HCT116 (cell line): Measurements from ENCODE around the gene TTLL11. TPM values are rescaled to one million over a fixed set of nuclear protein-coding genes. Genes with fewer than 3 reads are reported as not detected.

Source experiments
- ATAC-seq: fragments of 200-7000 bp; cut with Tn5 transposase; 2 replicates; pipeline ENCODE4 v1.9.1; 2020; ENCODE audit warnings: mild to moderate bottlenecking, moderate library complexity
- BruUV-seq: library from RNA; stranded (reverse); fragments of 400-500 nt; replicated peaks from 2 replicates; lab custom pipeline; 2021; lab: Mats Ljungman, UMichigan
- CTCF ChIA-PET: fragments of 300-600 bp; sonication (Branson Sonifier 250); formaldehyde crosslinking; loops from one replicate; lab custom pipeline; 2021; ENCODE audit warnings: antibody characterized with exemption; lab: Charles Lee
- POLR2A ChIA-PET: fragments of 300-600, 350-600 bp; sonication (Branson Sonifier 250); formaldehyde crosslinking; loops from one replicate; lab custom pipeline; 2021; ENCODE audit warnings: antibody characterized with exemption; lab: Charles Lee
- RAD21 ChIA-PET, 2 experiments: fragments of 300-600 bp; sonication (Branson Sonifier 250); formaldehyde crosslinking; loops; one replicate each; lab custom pipeline; 2023; ENCODE audit warnings: low total read pairs in 2 of 2; ENCODE audit not compliant: uncharacterized antibody in 2 of 2, unreplicated experiment in 2 of 2, low non-redundant PET in 1 of 2; lab: Charles Lee
- DNase-seq: peaks from one replicate; pipeline ENCODE4 v3.0.0-alpha.2; 2010; ENCODE audit warnings: low read depth, low spot score
- H2AFZ ChIP-seq: fragments of 200-600 bp; shearing (Covaris generic), sonication (generic); 2 replicates; pipeline ENCODE4 v1.6.1; 2017; ENCODE audit warnings: low read depth, mixed run types, mixed read lengths, antibody characterized with exemption, low read length; ENCODE audit not compliant: poor library complexity, severe bottlenecking
- H3K27ac ChIP-seq: 2 replicates; pipeline ENCODE4 v1.5.1; 2012; ENCODE audit warnings: low read depth, low read length
- H3K27me3 ChIP-seq: fragments of 200-600 bp; sonication (generic); 2 replicates; pipeline ENCODE4 v1.6.1; 2016; ENCODE audit warnings: mixed run types, low read length, mixed read lengths; ENCODE audit not compliant: insufficient read depth
- H3K36me3 ChIP-seq, 2 experiments: fragments of 200-500 bp in 1 of 2; fragments of 200-600 bp in 1 of 2; sonication (Bioruptor generic) in 1 of 2; sonication (generic) in 1 of 2; 2 replicates each; pipeline versions ENCODE4 v1.5.1 to v1.6.1; 2014 to 2016; ENCODE audit warnings: low read length in 2 of 2, inconsistent platforms in 1 of 2, mixed read lengths in 1 of 2, mixed run types in 1 of 2; ENCODE audit not compliant: insufficient read depth in 2 of 2, control insufficient read depth in 1 of 2
- H3K4me1 ChIP-seq, 2 experiments: fragments of 200-600 bp in 1 of 2; sonication (generic) in 1 of 2; 2 replicates each; pipeline versions ENCODE4 v1.5.1 to v1.6.1; 2012 to 2017; ENCODE audit warnings: low read length in 2 of 2, inconsistent platforms in 1 of 2, mild to moderate bottlenecking in 1 of 2, mixed read lengths in 1 of 2, mixed run types in 1 of 2, moderate library complexity in 1 of 2; ENCODE audit not compliant: insufficient read depth in 2 of 2, control insufficient read depth in 1 of 2
- H3K4me2 ChIP-seq: fragments of 200-600 bp; sonication (generic); 2 replicates; pipeline ENCODE4 v1.6.1; 2017; ENCODE audit warnings: mixed run types, low read length, mixed read lengths
- H3K4me3 ChIP-seq, 2 experiments: fragments of 200-600 bp in 1 of 2; sonication (generic) in 1 of 2; replicated peaks in 1 of 2; 2 replicates each; pipeline ENCODE4 v1.5.1; 2011 to 2016; ENCODE audit warnings: low read length in 2 of 2, control low read depth in 1 of 2, low read depth in 1 of 2, mild to moderate bottlenecking in 1 of 2, mixed read lengths in 1 of 2, mixed run types in 1 of 2
- H3K79me2 ChIP-seq: fragments of 200-600 bp; sonication (generic); 2 replicates; pipeline ENCODE4 v1.6.1; 2017; ENCODE audit warnings: mild to moderate bottlenecking, mixed run types, low read length, moderate library complexity, mixed read lengths; ENCODE audit not compliant: insufficient read depth
- H3K9ac ChIP-seq: fragments of 200-600 bp; sonication (generic); 2 replicates; pipeline ENCODE4 v1.6.1; 2016; ENCODE audit warnings: low read length, mixed read lengths
- H3K9me2 ChIP-seq: fragments of 200-600 bp; sonication (generic), shearing (Covaris generic); 2 replicates; pipeline ENCODE4 v1.6.1; 2017; ENCODE audit warnings: mixed run types, mild to moderate bottlenecking, moderate library complexity; ENCODE audit not compliant: insufficient read depth
- H3K9me3 ChIP-seq, 2 experiments: fragments of 200-500 bp in 1 of 2; fragments of 200-600 bp in 1 of 2; sonication (Bioruptor generic) in 1 of 2; sonication (generic) in 1 of 2; 2 replicates each; pipeline ENCODE4 v1.6.1; 2014 to 2017; ENCODE audit warnings: low read length in 2 of 2, mixed read lengths in 2 of 2, inconsistent platforms in 1 of 2, low read depth in 1 of 2, mild to moderate bottlenecking in 1 of 2, mixed run types in 1 of 2, moderate library complexity in 1 of 2; ENCODE audit not compliant: control insufficient read depth in 1 of 2, insufficient read depth in 1 of 2
- H4K20me1 ChIP-seq: fragments of 200-600 bp; sonication (generic), shearing (Covaris generic); 2 replicates; pipeline ENCODE4 v1.6.1; 2017; ENCODE audit warnings: mixed run types, mild to moderate bottlenecking, moderate library complexity; ENCODE audit not compliant: insufficient read depth
- CBX3 ChIP-seq: IDR thresholded peaks from 2 replicates; pipeline ENCODE4 v1.6.1; 2012; ENCODE audit warnings: low read depth
- EZH2 ChIP-seq: fragments of 200-600 bp; sonication (generic); IDR thresholded peaks from 2 replicates; pipeline ENCODE4 v1.6.1; 2017; ENCODE audit warnings: antibody characterized with exemption, mixed run types
- JUND ChIP-seq: IDR thresholded peaks from 2 replicates; pipeline ENCODE4 v1.6.1; 2012
- POLR2A ChIP-seq: IDR thresholded peaks from 2 replicates; pipeline ENCODE4 v1.7.0; 2011; ENCODE audit warnings: borderline replicate concordance; ENCODE audit not compliant: insufficient read depth, insufficient read length; ENCODE audit errors: extremely low read depth
- RAD21 ChIP-seq: IDR thresholded peaks from 2 replicates; pipeline ENCODE4 v1.6.1; 2012; ENCODE audit warnings: low read depth, mild to moderate bottlenecking
- SIN3A ChIP-seq: IDR thresholded peaks from 2 replicates; pipeline ENCODE4 v1.6.1; 2012; ENCODE audit warnings: low read depth
- SRF ChIP-seq: IDR thresholded peaks from 2 replicates; pipeline ENCODE4 v1.6.1; 2012; ENCODE audit warnings: low read depth
- TCF7L2 ChIP-seq: IDR thresholded peaks from 2 replicates; pipeline ENCODE4 v1.7.0; 2011; ENCODE audit warnings: borderline replicate concordance, inconsistent platforms; ENCODE audit not compliant: insufficient read depth, insufficient read length; ENCODE audit errors: extremely low read depth
- ZFX ChIP-seq: fragments of 450-650 bp; IDR thresholded peaks from 2 replicates; pipeline ENCODE4 v1.6.1; 2017
- ZNF274 ChIP-seq: fragments of 200-500 bp; sonication (Bioruptor generic); IDR thresholded peaks from 2 replicates; pipeline ENCODE4 v1.6.1; 2014; ENCODE audit warnings: mild to moderate bottlenecking, low read depth, low read length, inconsistent platforms
- intact Hi-C: fragments of 100-400 bp; cut with micrococcal nuclease; formaldehyde crosslinking; loops from 2 replicates; pipeline ENCODE4 v1.10.0; 2022
- total RNA-seq: library from RNA; stranded (reverse); gene quantifications from one replicate; pipeline ENCODE4 v1.2.1, GENCODE V29; 2021; ENCODE audit not compliant: unreplicated experiment
- TF ChIP-seq, protein P1 (sequence below), 3 experiments: fragments of 200-600 bp in 1 of 3; sonication (generic) in 1 of 3; IDR thresholded peaks in 2 of 3; conservative IDR thresholded peaks in 1 of 3; 2 replicates each; pipeline ENCODE4 v1.5.1; 2012 to 2017; ENCODE audit warnings: low read depth in 2 of 3, low read length in 2 of 3, antibody characterized with exemption in 1 of 3, borderline replicate concordance in 1 of 3, control low read depth in 1 of 3, mild to moderate bottlenecking in 1 of 3, mixed read lengths in 1 of 3, mixed run types in 1 of 3, moderate library complexity in 1 of 3; ENCODE audit not compliant: insufficient read depth in 1 of 3
- TF ChIP-seq, protein P2 (sequence below): IDR thresholded peaks from 2 replicates; pipeline ENCODE4 v1.6.1; 2012; ENCODE audit warnings: low read depth

The TTLL11 gene
- total RNA-seq, 1 experiment from 2014 or later, result 2.2 TPM

DNA sequence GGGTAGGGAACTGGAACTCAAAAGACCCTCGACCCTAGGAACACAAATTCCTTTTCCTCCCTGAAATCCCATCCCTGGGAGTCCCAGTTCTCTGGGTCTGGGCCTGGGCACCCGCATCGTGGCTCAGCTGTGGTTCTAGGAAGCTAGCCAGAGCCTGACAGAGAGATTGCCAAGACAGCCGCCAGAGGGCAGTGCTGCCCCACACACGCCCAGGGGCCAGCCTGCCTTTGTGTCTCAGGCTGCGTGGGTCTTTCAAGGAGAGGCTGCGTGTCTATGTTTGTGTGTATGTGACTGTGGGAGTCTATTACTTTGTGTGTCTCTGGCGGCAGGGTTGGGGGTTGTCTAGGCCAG is 32.0 kb upstream of the TTLL11 start:
- ChIA-PET CTCF (interaction anchor here (0.7 to 9.5 kb wide), 26 partner anchors 9 to 1225 kb away, joined by 3 to 229 read pairs (median 5); partner anchors contain the start of genes MRRF, PDCL, PTGS1 and RBM18), RAD21 (interaction anchor here (0.7 to 3.3 kb wide), 10 partner anchors 26 to 329 kb away, joined by 3 to 43 read pairs (median 4); no protein-coding TSS in a partner anchor), POLR2A (interaction anchor here (1.8 kb wide), 1 partner anchor 225 kb away, joined by 9 read pairs; no protein-coding TSS in a partner anchor)
- no peaks in the 10 kb centered on the region for H3K9me2 ChIP-seq
- H3K27me3 ChIP-seq, result no peaks in the 10 kb centered on the region
- ATAC-seq, result peak; percentile 88
- no peak overlapping the region for H3K27ac ChIP-seq
- intact Hi-C loops, result loop anchor here (1.0 to 10.0 kb wide), 4 partner anchors 225 to 1230 kb away; partner anchors contain the start of gene CRB2
- H3K4me2 ChIP-seq, result peak overlapping the region; percentile 38; the same call in 1 of the 2 replicates
- no peaks in the 10 kb centered on the region for H3K79me2 ChIP-seq
- H3K9me3 ChIP-seq, result no peaks in the 10 kb centered on the region
- H4K20me1 ChIP-seq, result no peaks in the 10 kb centered on the region
- H3K36me3 ChIP-seq, result no peaks in the 10 kb centered on the region
- peak; percentile 56 for DNase-seq
- peaks cover 0 to 12% of the 10 kb centered on the region in 2 experiments; a peak in 1 of 4 replicates for H3K4me1 ChIP-seq
- H2AFZ ChIP-seq, result peak overlapping the region; percentile 42
- no TSS peak for BruUV-seq
- no peak overlapping the region for H3K9ac ChIP-seq
- TF ChIP-seq JUND (no peak), RAD21 (peak; percentile 100)
- TF ChIP-seq, protein P1, sequence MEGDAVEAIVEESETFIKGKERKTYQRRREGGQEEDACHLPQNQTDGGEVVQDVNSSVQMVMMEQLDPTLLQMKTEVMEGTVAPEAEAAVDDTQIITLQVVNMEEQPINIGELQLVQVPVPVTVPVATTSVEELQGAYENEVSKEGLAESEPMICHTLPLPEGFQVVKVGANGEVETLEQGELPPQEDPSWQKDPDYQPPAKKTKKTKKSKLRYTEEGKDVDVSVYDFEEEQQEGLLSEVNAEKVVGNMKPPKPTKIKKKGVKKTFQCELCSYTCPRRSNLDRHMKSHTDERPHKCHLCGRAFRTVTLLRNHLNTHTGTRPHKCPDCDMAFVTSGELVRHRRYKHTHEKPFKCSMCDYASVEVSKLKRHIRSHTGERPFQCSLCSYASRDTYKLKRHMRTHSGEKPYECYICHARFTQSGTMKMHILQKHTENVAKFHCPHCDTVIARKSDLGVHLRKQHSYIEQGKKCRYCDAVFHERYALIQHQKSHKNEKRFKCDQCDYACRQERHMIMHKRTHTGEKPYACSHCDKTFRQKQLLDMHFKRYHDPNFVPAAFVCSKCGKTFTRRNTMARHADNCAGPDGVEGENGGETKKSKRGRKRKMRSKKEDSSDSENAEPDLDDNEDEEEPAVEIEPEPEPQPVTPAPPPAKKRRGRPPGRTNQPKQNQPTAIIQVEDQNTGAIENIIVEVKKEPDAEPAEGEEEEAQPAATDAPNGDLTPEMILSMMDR (IDR thresholded peaks at IDR 0.05 in 2 of 3, conservative IDR thresholded peaks at IDR 0.05 in 1 of 3; ENCODE audit: borderline replicate concordance in 1 of 3, insufficient read depth in 1 of 3, low read depth in 2 of 3, low read length in 2 of 3), result peak; percentile 92 to 97 (median 97)
- no peak overlapping the region for H3K4me3 ChIP-seq

DNA sequence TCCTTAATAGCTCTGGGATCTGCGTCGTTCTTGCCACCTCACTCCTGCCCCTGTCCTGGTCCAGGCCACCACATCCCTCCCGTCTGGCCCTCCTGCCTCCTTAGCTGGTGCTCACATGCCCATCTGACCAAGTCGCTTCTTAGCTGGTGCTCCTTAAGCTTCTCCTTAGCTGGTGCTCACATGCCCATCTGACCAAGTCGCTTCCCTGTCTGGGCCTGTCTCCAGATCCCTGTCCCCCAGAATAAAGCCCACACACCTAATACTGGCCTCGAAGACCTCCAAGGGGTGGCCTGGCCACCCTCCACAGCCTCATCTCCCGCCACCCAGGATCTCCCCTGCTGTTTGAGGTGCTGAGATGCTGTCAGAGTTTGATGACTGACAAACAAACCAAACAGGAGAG is 31.4 kb upstream of the TTLL11 start:
- peaks cover 0 to 12% of the 10 kb centered on the region in 2 experiments; a peak in 1 of 4 replicates for H3K4me1 ChIP-seq
- DNase-seq (no peak), ATAC-seq (no peak)
- H3K9ac ChIP-seq, result no peak overlapping the region
- RAD21 ChIA-PET, result interaction anchor here (0.7 to 3.3 kb wide), 10 partner anchors 25 to 330 kb away, joined by 3 to 43 read pairs (median 4); no protein-coding TSS in a partner anchor
- no peaks in the 10 kb centered on the region for H3K36me3 ChIP-seq
- no peak overlapping the region for H3K4me3 ChIP-seq
- H3K27ac ChIP-seq, result no peak overlapping the region
- no peaks in the 10 kb centered on the region for H3K9me2 ChIP-seq
- no peak overlapping the region for H2AFZ ChIP-seq
- POLR2A ChIA-PET, result interaction anchor here (1.8 kb wide), 1 partner anchor 226 kb away, joined by 9 read pairs; no protein-coding TSS in a partner anchor
- intact Hi-C loops, result loop anchor here (10.0 kb wide), 1 partner anchor 1230 kb away; the partner anchor contains the start of gene CRB2
- H3K9me3 ChIP-seq, result no peaks in the 10 kb centered on the region
- H3K4me2 ChIP-seq, result no peak overlapping the region
- CTCF ChIA-PET, result interaction anchor here (0.7 to 9.5 kb wide), 26 partner anchors 10 to 1225 kb away, joined by 3 to 229 read pairs (median 5); partner anchors contain the start of genes MRRF, PDCL, PTGS1 and RBM18
- H4K20me1 ChIP-seq, result no peaks in the 10 kb centered on the region
- H3K27me3 ChIP-seq, result no peaks in the 10 kb centered on the region
- BruUV-seq, result no TSS peak
- no peaks in the 10 kb centered on the region for H3K79me2 ChIP-seq
- TF ChIP-seq EZH2 (no peak), RAD21 (no peak), CBX3 (no peak), POLR2A (no peak), TCF7L2 (no peak), SIN3A (no peak), ZFX (no peak), SRF (no peak), ZNF274 (no peak)
- TF ChIP-seq, protein P2, sequence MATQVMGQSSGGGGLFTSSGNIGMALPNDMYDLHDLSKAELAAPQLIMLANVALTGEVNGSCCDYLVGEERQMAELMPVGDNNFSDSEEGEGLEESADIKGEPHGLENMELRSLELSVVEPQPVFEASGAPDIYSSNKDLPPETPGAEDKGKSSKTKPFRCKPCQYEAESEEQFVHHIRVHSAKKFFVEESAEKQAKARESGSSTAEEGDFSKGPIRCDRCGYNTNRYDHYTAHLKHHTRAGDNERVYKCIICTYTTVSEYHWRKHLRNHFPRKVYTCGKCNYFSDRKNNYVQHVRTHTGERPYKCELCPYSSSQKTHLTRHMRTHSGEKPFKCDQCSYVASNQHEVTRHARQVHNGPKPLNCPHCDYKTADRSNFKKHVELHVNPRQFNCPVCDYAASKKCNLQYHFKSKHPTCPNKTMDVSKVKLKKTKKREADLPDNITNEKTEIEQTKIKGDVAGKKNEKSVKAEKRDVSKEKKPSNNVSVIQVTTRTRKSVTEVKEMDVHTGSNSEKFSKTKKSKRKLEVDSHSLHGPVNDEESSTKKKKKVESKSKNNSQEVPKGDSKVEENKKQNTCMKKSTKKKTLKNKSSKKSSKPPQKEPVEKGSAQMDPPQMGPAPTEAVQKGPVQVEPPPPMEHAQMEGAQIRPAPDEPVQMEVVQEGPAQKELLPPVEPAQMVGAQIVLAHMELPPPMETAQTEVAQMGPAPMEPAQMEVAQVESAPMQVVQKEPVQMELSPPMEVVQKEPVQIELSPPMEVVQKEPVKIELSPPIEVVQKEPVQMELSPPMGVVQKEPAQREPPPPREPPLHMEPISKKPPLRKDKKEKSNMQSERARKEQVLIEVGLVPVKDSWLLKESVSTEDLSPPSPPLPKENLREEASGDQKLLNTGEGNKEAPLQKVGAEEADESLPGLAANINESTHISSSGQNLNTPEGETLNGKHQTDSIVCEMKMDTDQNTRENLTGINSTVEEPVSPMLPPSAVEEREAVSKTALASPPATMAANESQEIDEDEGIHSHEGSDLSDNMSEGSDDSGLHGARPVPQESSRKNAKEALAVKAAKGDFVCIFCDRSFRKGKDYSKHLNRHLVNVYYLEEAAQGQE, result no peak
